DMS 273 (cell line): Measurements from ENCODE around the gene CHAT.

Experiments used
- DNase-seq: peaks from one replicate; lab custom pipeline; 2025; ENCODE audit not compliant: unreplicated experiment; lab: John Stamatoyannopoulos, UW

The CHAT gene

DNA sequence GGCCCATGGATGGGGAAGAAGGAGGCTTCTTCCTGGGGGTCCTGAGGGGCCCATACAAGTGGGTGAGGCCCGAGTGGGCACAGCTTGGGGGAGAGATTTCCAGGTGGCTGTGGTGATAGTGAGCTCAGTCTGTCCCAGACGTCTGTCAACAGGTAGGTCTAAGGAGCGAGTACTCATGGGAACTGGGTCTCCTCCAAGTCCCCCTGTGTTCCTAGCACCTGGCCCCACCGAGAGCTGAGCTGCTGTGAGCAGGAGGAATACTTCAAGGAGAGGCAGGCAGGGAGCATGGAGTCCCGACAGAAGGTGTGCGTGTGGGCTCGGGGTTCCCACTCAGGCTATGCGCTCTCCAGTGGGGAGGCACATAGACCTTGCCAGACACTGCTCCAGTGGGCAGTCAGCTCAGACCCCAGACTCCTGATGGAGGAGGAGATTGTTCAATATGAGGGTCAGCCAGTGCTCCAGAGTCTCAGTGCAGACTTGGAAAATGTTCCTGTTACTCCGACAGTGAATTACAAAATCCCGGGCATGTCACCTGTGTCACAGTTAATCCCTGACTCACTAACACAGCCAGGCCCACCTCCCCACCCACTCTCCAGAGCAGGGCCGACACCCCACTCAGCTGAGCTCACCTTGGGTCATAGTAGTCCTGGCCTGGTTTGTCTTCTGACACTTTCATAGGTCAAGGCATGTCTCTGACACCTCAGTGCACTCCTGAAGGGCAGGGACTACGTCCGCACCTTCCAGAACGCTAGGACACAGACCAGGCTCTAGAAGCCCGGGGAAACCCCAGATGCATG, 37.4 kb downstream of the CHAT start:
- DNase-seq = no peak

DNA sequence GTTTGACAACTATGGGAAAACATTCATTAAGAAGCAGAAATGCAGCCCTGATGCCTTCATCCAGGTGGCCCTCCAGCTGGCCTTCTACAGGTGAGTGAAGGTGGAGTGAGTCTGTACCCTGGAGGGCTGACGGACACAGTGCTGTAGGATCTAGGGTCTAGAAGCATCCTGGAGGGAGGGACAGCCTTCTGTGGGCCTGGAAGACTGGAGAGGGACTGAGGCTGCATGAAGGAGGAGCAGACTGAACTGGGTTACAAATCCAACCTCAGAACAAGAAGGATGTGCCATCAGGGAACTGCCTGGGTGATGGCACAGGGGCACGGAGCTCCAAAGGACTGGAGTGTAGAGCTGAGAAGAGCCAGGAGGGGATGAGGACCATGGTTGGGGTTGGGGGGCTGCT, 38.1 kb downstream of the CHAT start:
- DNase-seq = no peak

- DNase-seq = no peak
These were observed 38.8 kb downstream of the CHAT start for GRCh38 chr10:49652421-49653272.

DNA sequence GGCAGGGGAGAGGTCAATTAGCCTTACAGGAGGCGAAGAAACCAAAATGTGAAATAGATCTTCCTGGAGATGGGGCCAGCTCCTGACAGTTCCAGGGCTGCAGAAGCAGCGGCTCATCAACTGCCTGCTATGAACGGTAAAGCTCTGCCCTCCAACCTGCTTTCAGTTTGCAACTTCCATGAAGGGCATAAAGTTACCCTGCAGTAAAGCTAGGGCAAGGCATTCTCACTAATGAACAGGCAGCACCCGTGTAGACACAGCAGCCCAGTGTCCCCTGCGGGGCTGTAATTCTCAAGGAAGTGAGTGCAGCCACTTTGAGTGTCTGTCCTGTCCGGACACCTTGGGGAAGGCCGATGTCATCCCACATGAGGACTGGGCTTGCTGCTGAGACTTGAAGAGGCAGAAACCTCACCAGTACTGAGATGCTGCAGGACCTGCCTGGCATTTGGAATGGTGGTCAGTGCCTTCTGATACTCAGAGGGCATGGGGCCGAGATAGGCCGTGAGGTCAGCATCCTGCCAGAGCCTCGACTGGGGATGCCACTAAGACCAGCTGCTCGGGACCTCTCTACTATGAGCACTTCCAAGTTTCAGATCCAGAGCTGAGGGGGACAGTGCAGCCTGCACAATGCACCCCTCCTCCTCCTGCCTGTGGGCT, 39.6 kb downstream of the CHAT start:
- no peak for DNase-seq

- DNase-seq = no peak
These were observed 40.3 kb downstream of the CHAT start for GRCh38 chr10:49654036-49654693.

GRCh38 chr10:49655099-49655498, 41.3 kb downstream of the CHAT start:
- DNase-seq = no peak

GRCh38 chr10:49656845-49657493, 43.1 kb downstream of the CHAT start:
- no peak for DNase-seq

DNA sequence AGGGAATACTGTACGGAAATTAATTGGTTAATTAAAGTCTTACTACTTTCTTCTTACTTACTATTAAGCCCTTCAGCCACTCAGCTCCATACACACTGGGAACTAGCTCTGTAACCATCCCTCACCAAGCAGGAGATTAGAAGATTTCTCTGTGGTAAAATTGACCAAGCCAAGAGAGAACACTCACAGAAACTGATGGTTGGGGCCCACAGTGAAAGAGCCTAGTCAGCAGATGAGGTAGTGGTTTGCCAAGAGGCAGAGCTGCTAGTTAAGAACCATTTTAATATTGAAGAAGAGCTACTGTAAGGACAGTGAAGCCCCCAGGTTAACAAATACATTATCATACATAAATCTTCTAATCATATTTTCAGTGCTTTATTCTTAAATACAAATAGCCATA, 43.8 kb downstream of the CHAT start:
- DNase-seq = no peak

DNA sequence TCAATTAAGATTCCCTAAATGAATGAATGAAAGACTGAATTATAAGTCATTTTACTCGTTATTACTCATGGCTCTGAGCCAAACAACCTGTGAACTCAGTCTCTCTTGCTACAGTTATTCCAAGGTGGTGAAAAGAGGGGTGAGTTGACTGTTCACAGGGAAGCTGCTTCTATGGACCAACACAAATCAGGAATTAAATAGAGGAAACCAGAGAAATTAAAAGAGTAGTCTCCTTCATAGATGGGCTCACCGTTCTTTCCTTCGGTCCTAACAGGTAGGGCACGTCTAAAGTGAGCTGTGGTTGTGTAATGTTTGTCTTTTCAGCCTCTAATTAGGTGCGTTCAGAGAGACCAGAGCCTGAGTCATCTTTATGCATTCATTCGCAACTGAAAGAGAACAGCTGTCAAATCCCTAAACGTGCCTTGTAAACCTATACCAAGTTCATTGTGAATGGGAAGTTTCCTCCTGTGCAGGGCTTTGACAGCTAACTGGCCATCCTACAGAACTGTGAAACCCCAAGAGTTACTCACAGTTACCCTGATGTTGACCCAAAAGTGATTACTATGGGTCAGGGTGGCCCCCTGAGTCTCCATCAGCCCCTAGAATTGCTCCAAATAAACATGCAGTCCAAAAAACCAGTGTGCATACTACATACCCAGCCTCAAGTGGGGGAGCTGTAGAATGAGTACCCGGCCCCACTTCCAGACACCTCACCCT, 47.5 kb downstream of the CHAT start:
- DNase-seq = no peak

- DNase-seq = no peak
These were observed 48.5 kb downstream of the CHAT start for GRCh38 chr10:49662169-49662830.

DNA sequence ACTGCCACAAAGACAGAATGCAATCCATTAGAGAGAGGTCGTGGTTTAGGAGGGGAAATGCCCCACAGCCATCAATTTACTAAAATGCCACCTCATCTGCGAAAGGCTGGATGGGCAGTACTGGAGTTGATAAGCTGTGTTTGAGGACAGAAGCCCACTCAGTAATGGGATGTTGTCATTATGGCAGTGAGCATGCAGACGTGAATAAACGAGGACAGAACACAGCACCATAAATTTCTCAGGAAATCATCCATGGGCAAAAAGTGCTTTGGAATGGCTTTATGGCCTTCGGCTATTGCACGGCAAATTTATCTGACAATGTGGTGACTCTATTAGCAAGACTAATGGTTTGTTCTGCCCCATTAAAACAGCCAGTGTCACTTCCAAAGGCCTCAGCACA, 49.8 kb downstream of the CHAT start:
- DNase-seq = no peak

- no peak for DNase-seq
These were observed 50.4 kb downstream of the CHAT start for GRCh38 chr10:49664006-49664841.

DNA sequence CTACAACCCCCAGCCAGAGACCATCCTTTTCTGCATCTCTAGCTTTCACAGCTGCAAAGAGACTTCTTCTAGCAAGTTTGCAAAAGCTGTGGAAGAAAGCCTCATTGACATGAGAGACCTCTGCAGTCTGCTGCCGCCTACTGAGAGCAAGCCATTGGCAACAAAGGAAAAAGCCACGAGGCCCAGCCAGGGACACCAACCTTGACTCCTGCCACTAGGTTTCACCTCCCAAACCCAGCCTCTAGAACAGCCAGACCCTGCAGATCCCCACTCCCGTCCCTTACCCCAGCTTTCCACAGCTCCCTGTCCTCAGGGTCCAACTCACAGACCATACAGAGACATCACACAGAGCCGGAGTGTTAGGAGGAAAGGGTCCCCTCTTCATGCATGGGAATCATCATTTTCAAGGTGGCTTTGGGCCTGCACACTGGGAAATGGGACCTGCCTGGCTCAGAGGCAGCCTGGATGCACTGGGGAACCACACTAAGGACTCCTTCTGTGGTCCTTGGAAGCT, 51.1 kb downstream of the CHAT start:
- no peak for DNase-seq

GRCh38 chr10:49666054-49666615, 52.3 kb downstream of the CHAT start:
- DNase-seq = peak; percentile 29

DNA sequence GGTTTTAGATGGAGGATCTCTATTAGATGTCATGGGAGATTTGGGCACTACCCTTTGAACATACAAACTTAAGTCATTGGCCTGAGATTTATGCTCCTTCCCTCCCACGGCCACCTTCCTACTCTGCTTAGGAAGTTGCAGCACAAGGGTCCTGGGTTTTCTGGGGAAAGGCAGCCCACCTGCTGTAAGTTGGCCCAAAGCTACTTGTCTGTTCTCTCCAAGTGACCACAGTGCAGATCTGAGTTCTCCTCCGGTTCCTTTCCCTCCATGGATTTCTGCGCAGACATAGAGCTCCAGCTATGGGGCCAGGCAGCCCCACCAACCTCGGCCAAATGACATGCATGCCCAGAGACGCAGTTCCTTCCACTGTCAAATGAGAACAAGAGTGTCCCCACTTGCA, 52.8 kb downstream of the CHAT start:
- no peak for DNase-seq

- no peak for DNase-seq
These were observed 54.2 kb downstream of the CHAT start for GRCh38 chr10:49667991-49668390.

DNA sequence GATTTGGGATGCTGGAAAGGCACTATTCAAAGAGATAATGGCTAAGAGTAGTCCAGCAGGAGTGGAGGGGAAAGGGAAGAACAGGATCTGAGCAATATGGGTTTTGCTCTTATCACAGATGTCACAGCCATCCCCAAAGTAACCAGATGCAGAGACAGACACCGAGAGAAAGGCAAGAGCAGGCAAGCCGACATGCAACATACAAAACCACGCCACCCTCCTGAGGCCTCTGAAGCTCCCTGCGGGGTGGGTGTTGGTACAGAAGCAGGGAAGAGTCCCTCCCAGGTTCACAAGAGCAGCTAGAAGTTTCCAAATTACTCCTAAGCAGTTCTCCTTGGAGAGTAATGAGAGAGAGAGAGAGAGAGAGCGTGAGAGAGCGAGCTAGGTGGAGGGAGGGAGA, 54.8 kb downstream of the CHAT start:
- DNase-seq = no peak

DNA sequence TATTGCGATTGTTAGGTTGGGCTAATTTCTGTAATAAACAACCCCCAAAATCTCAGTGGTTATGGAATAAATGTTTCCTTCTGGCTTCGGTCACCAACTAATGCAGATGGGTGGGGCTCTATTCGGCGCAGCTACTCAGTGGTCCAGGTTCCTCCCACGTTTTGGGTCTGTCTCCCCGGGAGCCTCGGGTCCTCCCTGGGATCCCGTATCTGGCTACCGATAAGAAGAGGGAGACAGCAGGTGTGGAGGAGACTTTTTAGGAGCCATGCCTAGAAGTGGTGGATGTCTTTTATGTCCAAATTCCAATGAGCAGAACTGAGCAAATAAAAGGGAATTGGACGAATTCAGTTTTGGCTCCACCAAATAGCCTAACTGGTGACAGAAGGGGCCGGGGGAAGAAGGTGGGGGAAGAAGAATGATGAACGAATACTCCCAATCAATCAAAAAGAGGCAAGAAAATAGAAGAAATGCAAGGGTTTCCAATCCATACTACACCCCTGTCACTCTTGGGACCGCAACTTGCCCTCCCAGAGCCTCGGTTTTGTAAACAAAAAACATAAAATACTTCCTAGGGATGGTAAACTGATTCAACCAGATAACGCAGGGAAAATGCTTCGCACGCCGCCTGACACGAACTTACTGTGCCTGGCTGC, 65.1 kb downstream of the CHAT start:
- peak; percentile 14 for DNase-seq
